Measurements from ENCODE around the gene PEX11A. TPM values are rescaled to one million over a fixed set of nuclear protein-coding genes. Genes with fewer than 3 reads are reported as not detected.

Gene PEX11A
- total RNA-seq, 1 donor from 2014 or later = 6.5 TPM

GRCh38 chr15:89728254-89728653 is 37.7 kb upstream of the PEX11A start:
- DNase-seq (ENCODE audit: low spot score in 2 of 2, unreplicated experiment in 2 of 2) = no peak
- Mint-ChIP-seq H3K9me3 (peaks cover 5% of the 10 kb centered on the region), H3K4me3 (no peak overlapping the region), H3K27ac (no peak overlapping the region), H3K4me1 (no peaks in the 10 kb centered on the region), H3K36me3 (no peaks in the 10 kb centered on the region), H3K27me3 (ENCODE audit: low read depth) (peaks cover 27% of the 10 kb centered on the region)
- TF ChIP-seq, protein P1, sequence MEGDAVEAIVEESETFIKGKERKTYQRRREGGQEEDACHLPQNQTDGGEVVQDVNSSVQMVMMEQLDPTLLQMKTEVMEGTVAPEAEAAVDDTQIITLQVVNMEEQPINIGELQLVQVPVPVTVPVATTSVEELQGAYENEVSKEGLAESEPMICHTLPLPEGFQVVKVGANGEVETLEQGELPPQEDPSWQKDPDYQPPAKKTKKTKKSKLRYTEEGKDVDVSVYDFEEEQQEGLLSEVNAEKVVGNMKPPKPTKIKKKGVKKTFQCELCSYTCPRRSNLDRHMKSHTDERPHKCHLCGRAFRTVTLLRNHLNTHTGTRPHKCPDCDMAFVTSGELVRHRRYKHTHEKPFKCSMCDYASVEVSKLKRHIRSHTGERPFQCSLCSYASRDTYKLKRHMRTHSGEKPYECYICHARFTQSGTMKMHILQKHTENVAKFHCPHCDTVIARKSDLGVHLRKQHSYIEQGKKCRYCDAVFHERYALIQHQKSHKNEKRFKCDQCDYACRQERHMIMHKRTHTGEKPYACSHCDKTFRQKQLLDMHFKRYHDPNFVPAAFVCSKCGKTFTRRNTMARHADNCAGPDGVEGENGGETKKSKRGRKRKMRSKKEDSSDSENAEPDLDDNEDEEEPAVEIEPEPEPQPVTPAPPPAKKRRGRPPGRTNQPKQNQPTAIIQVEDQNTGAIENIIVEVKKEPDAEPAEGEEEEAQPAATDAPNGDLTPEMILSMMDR (IDR thresholded peaks at IDR 0.05; ENCODE audit: unreplicated experiment) = no peak

- Mint-ChIP-seq H3K27me3 (ENCODE audit: low read depth) (peaks cover 20% of the 10 kb centered on the region), H3K36me3 (no peaks in the 10 kb centered on the region), H3K4me1 (no peaks in the 10 kb centered on the region), H3K4me3 (no peak overlapping the region), H3K27ac (no peak overlapping the region), H3K9me3 (peaks cover 18% of the 10 kb centered on the region)
- TF ChIP-seq, protein P1 (IDR thresholded peaks at IDR 0.05; ENCODE audit: unreplicated experiment) = no peak
- DNase-seq (ENCODE audit: low spot score in 2 of 2, unreplicated experiment in 2 of 2) = no peak
Observed at GRCh38 chr15:89725064-89725463, 34.5 kb upstream of the PEX11A start.

DNA sequence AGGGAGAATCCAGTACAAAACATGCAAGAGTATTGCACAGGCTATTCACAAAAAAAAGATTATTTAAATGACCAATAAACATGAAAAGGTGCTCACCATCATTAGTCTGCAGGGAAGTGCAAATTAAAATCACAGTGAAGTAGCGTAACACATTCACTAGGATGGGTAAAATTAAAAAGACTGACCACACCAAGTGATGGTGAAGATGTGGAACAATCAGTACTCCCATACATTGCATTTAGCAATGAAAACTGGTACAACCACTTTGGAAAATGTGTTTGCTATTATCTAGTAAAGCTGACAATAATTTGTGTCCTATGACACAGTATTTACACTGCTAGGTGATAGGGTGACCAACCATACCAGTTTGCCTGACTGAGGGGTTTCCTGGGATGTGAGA is 34.1 kb upstream of the PEX11A start:
- TF ChIP-seq, protein P1 (IDR thresholded peaks at IDR 0.05; ENCODE audit: unreplicated experiment) = no peak
- Mint-ChIP-seq H3K27me3 (ENCODE audit: low read depth) (peaks cover 20% of the 10 kb centered on the region), H3K27ac (no peak overlapping the region), H3K4me1 (no peaks in the 10 kb centered on the region), H3K9me3 (peaks cover 18% of the 10 kb centered on the region), H3K36me3 (no peaks in the 10 kb centered on the region), H3K4me3 (no peak overlapping the region)
- DNase-seq (ENCODE audit: low spot score in 2 of 2, unreplicated experiment in 2 of 2) = no peak

DNA sequence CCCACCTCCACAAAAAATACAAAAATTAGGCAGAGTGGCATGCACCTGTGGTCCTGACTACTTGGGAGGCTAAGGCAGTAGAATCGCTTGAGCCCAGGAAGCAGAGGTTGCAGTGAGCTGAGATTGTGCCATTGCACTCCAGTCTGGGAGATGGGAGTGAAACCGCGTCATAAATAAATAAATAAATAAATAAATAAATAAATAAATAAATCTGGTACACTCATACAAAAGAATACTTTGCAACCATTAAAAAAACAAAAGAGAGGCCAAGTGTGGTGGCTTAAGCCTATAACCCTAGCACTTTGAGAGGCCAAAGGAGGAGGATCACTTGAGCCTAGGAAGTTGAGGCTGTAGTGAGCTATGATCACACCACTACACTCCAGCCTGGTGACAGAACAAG is 32.5 kb upstream of the PEX11A start:
- Mint-ChIP-seq H3K4me3 (no peak overlapping the region), H3K27ac (no peak overlapping the region), H3K9me3 (peaks cover 18% of the 10 kb centered on the region), H3K4me1 (no peaks in the 10 kb centered on the region), H3K36me3 (no peaks in the 10 kb centered on the region), H3K27me3 (ENCODE audit: low read depth) (peaks cover 16% of the 10 kb centered on the region)
- TF ChIP-seq, protein P1 (IDR thresholded peaks at IDR 0.05; ENCODE audit: unreplicated experiment) = no peak
- no peak for DNase-seq (ENCODE audit: low spot score in 2 of 2, unreplicated experiment in 2 of 2)

- Mint-ChIP-seq H3K4me3 (no peak overlapping the region), H3K4me1 (no peaks in the 10 kb centered on the region), H3K27me3 (ENCODE audit: low read depth) (peaks cover 10% of the 10 kb centered on the region), H3K36me3 (no peaks in the 10 kb centered on the region), H3K27ac (no peak overlapping the region), H3K9me3 (peaks cover 11% of the 10 kb centered on the region)
- no peak for DNase-seq (ENCODE audit: low spot score in 2 of 2, unreplicated experiment in 2 of 2)
- TF ChIP-seq, protein P1 (IDR thresholded peaks at IDR 0.05; ENCODE audit: unreplicated experiment) = no peak
Observed at GRCh38 chr15:89714775-89715174, 24.2 kb upstream of the PEX11A start.

GRCh38 chr15:89707577-89707976 is 17.0 kb upstream of the PEX11A start:
- Mint-ChIP-seq H3K4me1 (no peaks in the 10 kb centered on the region), H3K36me3 (no peaks in the 10 kb centered on the region), H3K9me3 (peaks cover 11% of the 10 kb centered on the region), H3K4me3 (no peak overlapping the region), H3K27ac (no peak overlapping the region), H3K27me3 (ENCODE audit: low read depth) (peaks cover 23% of the 10 kb centered on the region)
- DNase-seq (ENCODE audit: low spot score in 2 of 2, unreplicated experiment in 2 of 2) = no peak
- TF ChIP-seq, protein P1 (IDR thresholded peaks at IDR 0.05; ENCODE audit: unreplicated experiment) = no peak
